ENCODE data around the gene RYR2. TPM values are rescaled to one million over a fixed set of nuclear protein-coding genes. Genes with fewer than 3 reads are reported as not detected.

Gene RYR2
- total RNA-seq, 1 experiment from 2014 or later = 4.0 TPM

- no peaks in the 10 kb centered on the region for H3K9me3 Mint-ChIP-seq (ENCODE audit: unreplicated experiment)
- BruUV-seq (replicated peaks) = no TSS peak
- H3K4me3 Mint-ChIP-seq (ENCODE audit: unreplicated experiment) = no peak overlapping the region
- intact Hi-C loops (cut with micrococcal nuclease) = no loop called here
- H3K36me3 Mint-ChIP-seq (ENCODE audit: insufficient read depth, unreplicated experiment) = no peaks in the 10 kb centered on the region
- ChIA-PET POLR2A (no interaction called here), CTCF (no interaction called here)
- no peak for TF ChIP-seq CTCF (IDR thresholded peaks at IDR 0.05; ENCODE audit: unreplicated experiment)
- H3K27me3 Mint-ChIP-seq (ENCODE audit: insufficient read depth, unreplicated experiment) = no peaks in the 10 kb centered on the region
- no peak for DNase-seq (ENCODE audit: unreplicated experiment)
- H3K27ac Mint-ChIP-seq (ENCODE audit: low read depth, unreplicated experiment) = no peak overlapping the region
- H3K4me1 Mint-ChIP-seq (ENCODE audit: insufficient read depth, unreplicated experiment) = no peaks in the 10 kb centered on the region
These were observed 199.1 kb downstream of the RYR2 start for GRCh38 chr1:237241038-237241437.

GRCh38 chr1:237244778-237245177, 202.8 kb downstream of the RYR2 start:
- no peak for DNase-seq (ENCODE audit: unreplicated experiment)
- CTCF ChIA-PET = interaction anchor here (0.6 to 1.4 kb wide), 6 partner anchors 10 to 579 kb away, joined by 3 to 4 read pairs (median 3); no protein-coding TSS in a partner anchor
- no peaks in the 10 kb centered on the region for H3K36me3 Mint-ChIP-seq (ENCODE audit: insufficient read depth, unreplicated experiment)
- H3K4me3 Mint-ChIP-seq (ENCODE audit: unreplicated experiment) = no peak overlapping the region
- no peaks in the 10 kb centered on the region for H3K4me1 Mint-ChIP-seq (ENCODE audit: insufficient read depth, unreplicated experiment)
- no peaks in the 10 kb centered on the region for H3K9me3 Mint-ChIP-seq (ENCODE audit: unreplicated experiment)
- no TSS peak for BruUV-seq (replicated peaks)
- no peak for TF ChIP-seq CTCF (IDR thresholded peaks at IDR 0.05; ENCODE audit: unreplicated experiment)
- intact Hi-C loops (cut with micrococcal nuclease) = no loop called here
- H3K27ac Mint-ChIP-seq (ENCODE audit: low read depth, unreplicated experiment) = no peak overlapping the region
- peaks cover 21% of the 10 kb centered on the region for H3K27me3 Mint-ChIP-seq (ENCODE audit: insufficient read depth, unreplicated experiment)
- POLR2A ChIA-PET = interaction anchor here (0.6 to 1.0 kb wide), 4 partner anchors 9 to 445 kb away, joined by 3 to 6 read pairs (median 3); no protein-coding TSS in a partner anchor

- H3K27ac Mint-ChIP-seq (ENCODE audit: low read depth, unreplicated experiment) = no peak overlapping the region
- TF ChIP-seq CTCF (IDR thresholded peaks at IDR 0.05; ENCODE audit: unreplicated experiment) = no peak
- CTCF ChIA-PET = interaction anchor here (1.6 kb wide), 1 partner anchor 27 kb away, joined by 3 read pairs; no protein-coding TSS in a partner anchor
These were observed 205.5 kb downstream of the RYR2 start for GRCh38 chr1:237247442-237247841.

GRCh38 chr1:237249120-237249519, 207.1 kb downstream of the RYR2 start:
- TF ChIP-seq CTCF (IDR thresholded peaks at IDR 0.05; ENCODE audit: unreplicated experiment) = no peak
- ChIA-PET POLR2A (no interaction called here), CTCF (interaction anchor here (0.9 kb wide), 1 partner anchor 78 kb away, joined by 3 read pairs; no protein-coding TSS in a partner anchor)
- no peak for DNase-seq (ENCODE audit: unreplicated experiment)
- intact Hi-C loops (cut with micrococcal nuclease) = no loop called here
- Mint-ChIP-seq H3K27me3 (ENCODE audit: insufficient read depth, unreplicated experiment) (peaks cover 21% of the 10 kb centered on the region), H3K4me1 (ENCODE audit: insufficient read depth, unreplicated experiment) (no peaks in the 10 kb centered on the region), H3K36me3 (ENCODE audit: insufficient read depth, unreplicated experiment) (no peaks in the 10 kb centered on the region), H3K9me3 (ENCODE audit: unreplicated experiment) (no peaks in the 10 kb centered on the region), H3K4me3 (ENCODE audit: unreplicated experiment) (no peak overlapping the region), H3K27ac (ENCODE audit: low read depth, unreplicated experiment) (no peak overlapping the region)
- no TSS peak for BruUV-seq (replicated peaks)

More at GRCh38 chr1:237247442-237247841, 205.5 kb downstream of the RYR2 start:
- no TSS peak for BruUV-seq (replicated peaks)
- Mint-ChIP-seq H3K27me3 (ENCODE audit: insufficient read depth, unreplicated experiment) (peaks cover 21% of the 10 kb centered on the region), H3K4me3 (ENCODE audit: unreplicated experiment) (no peak overlapping the region), H3K9me3 (ENCODE audit: unreplicated experiment) (no peaks in the 10 kb centered on the region), H3K36me3 (ENCODE audit: insufficient read depth, unreplicated experiment) (no peaks in the 10 kb centered on the region), H3K4me1 (ENCODE audit: insufficient read depth, unreplicated experiment) (no peaks in the 10 kb centered on the region)
- intact Hi-C loops (cut with micrococcal nuclease) = no loop called here
- DNase-seq (ENCODE audit: unreplicated experiment) = no peak
- POLR2A ChIA-PET = no interaction called here

Data from MCF 10A (cell line).